HEK293T (cell line): Measurements from ENCODE around the gene AP2B1.
A peak's percentile ranks its signal among the peaks of the same experiment; 100 is the strongest.

Source experiments
- CTCF ChIA-PET: fragments of 350-600 bp; formaldehyde crosslinking; extraction: SDS; loops from one replicate; lab custom pipeline; 2021; ENCODE audit warnings: antibody characterized with exemption, inconsistent platforms; lab: Yijun Ruan, JAX
- POLR2A ChIA-PET: fragments of 350-600 bp; formaldehyde crosslinking; extraction: SDS; loops from one replicate; lab custom pipeline; 2020; ENCODE audit warnings: antibody characterized with exemption, inconsistent platforms; lab: Yijun Ruan, JAX
- DNase-seq: peaks from one replicate; pipeline ENCODE4 v3.0.0; 2012; ENCODE audit warnings: mixed read lengths; ENCODE audit errors: extremely low spot score
- ARNT ChIP-seq: fragments of 450-650 bp; IDR thresholded peaks from 2 replicates; pipeline ENCODE4 v1.6.1; 2017; ENCODE audit warnings: mild to moderate bottlenecking
- BHLHE40 ChIP-seq: fragments of 450-650 bp; IDR thresholded peaks from 2 replicates; pipeline ENCODE4 v1.6.1; 2016; ENCODE audit warnings: mild to moderate bottlenecking, moderate library complexity, borderline replicate concordance
- CTBP1 ChIP-seq: fragments of 450-650 bp; IDR thresholded peaks from 2 replicates; pipeline ENCODE4 v1.6.1; 2016; ENCODE audit warnings: borderline replicate concordance
- ELF4 ChIP-seq: fragments of 450-650 bp; IDR thresholded peaks from 2 replicates; pipeline ENCODE4 v1.6.1; 2017; ENCODE audit warnings: antibody characterized with exemption
- FOXA1 ChIP-seq: fragments of 450-650 bp; IDR thresholded peaks from 2 replicates; pipeline ENCODE4 v1.6.1; 2016; ENCODE audit warnings: mild to moderate bottlenecking
- FOXK2 ChIP-seq: fragments of 450-650 bp; IDR thresholded peaks from 2 replicates; pipeline ENCODE4 v1.6.1; 2016; ENCODE audit warnings: mild to moderate bottlenecking
- FOXM1 ChIP-seq: fragments of 450-650 bp; IDR thresholded peaks from 2 replicates; pipeline ENCODE4 v1.6.1; 2017; ENCODE audit warnings: mild to moderate bottlenecking, borderline replicate concordance
- HDGF ChIP-seq: fragments of 450-650 bp; IDR thresholded peaks from 2 replicates; pipeline ENCODE4 v1.6.1; 2017; ENCODE audit warnings: antibody characterized with exemption, borderline replicate concordance
- L3MBTL2 ChIP-seq: fragments of 450-650 bp; conservative IDR thresholded peaks from 2 replicates; pipeline ENCODE4 v1.6.1; 2016; ENCODE audit warnings: mild to moderate bottlenecking
- LEF1 ChIP-seq: fragments of 450-650 bp; IDR thresholded peaks from 2 replicates; pipeline ENCODE4 v1.6.1; 2017; ENCODE audit warnings: mild to moderate bottlenecking, borderline replicate concordance
- NFRKB ChIP-seq: fragments of 450-650 bp; IDR thresholded peaks from 2 replicates; pipeline ENCODE4 v1.6.1; 2016; ENCODE audit warnings: mild to moderate bottlenecking, moderate library complexity
- PKNOX1 ChIP-seq: fragments of 450-650 bp; IDR thresholded peaks from 2 replicates; pipeline ENCODE4 v1.6.1; 2016
- SP1 ChIP-seq: fragments of 450-650 bp; IDR thresholded peaks from 2 replicates; pipeline ENCODE4 v1.6.1; 2017
- SUZ12 ChIP-seq: fragments of 450-650 bp; IDR thresholded peaks from 2 replicates; pipeline ENCODE4 v1.6.1; 2016; ENCODE audit warnings: mild to moderate bottlenecking
- TARDBP ChIP-seq: fragments of 450-650 bp; IDR thresholded peaks from 2 replicates; pipeline ENCODE4 v1.6.1; 2016
- ZNF384 ChIP-seq: fragments of 450-650 bp; IDR thresholded peaks from 2 replicates; pipeline ENCODE4 v1.6.1; 2016

Gene AP2B1

GRCh38 chr17:35728551-35728950 is 141.4 kb downstream of the AP2B1 start:
- ChIA-PET CTCF (interaction anchor here (1.0 kb wide), 1 partner anchor 11 kb away, joined by 3 read pairs; no protein-coding TSS in a partner anchor), POLR2A (no interaction called here)
- no peak for DNase-seq
- TF ChIP-seq TARDBP (no peak), LEF1 (no peak), ZNF384 (no peak), CTBP1 (no peak), BHLHE40 (no peak), SUZ12 (no peak), ELF4 (no peak), FOXA1 (no peak), PKNOX1 (no peak), NFRKB (no peak), FOXK2 (no peak), FOXM1 (no peak), HDGF (no peak)

GRCh38 chr17:35729405-35729833 is 142.3 kb downstream of the AP2B1 start:
- TF ChIP-seq ZNF384, result no peak
- no peak for TF ChIP-seq PKNOX1
- no peak for TF ChIP-seq FOXK2
- TF ChIP-seq BHLHE40, result no peak
- TF ChIP-seq ARNT, result no peak
- no peak for TF ChIP-seq TARDBP
- no peak for TF ChIP-seq SP1
- no peak for TF ChIP-seq HDGF
- TF ChIP-seq CTBP1, result no peak
- no peak for TF ChIP-seq SUZ12
- TF ChIP-seq LEF1, result no peak
- ChIA-PET POLR2A (no interaction called here), CTCF (no interaction called here)
- no peak for DNase-seq

- POLR2A ChIA-PET, result interaction anchor here (0.9 to 1.4 kb wide), 3 partner anchors 13 to 152 kb away, joined by 3 to 4 read pairs (median 4); partner anchors contain the start of genes PEX12 and TAF15
- TF ChIP-seq PKNOX1 (peak; percentile 55), LEF1 (no peak)
- no peak for DNase-seq
- CTCF ChIA-PET, result interaction anchor here (1.2 kb wide), 1 partner anchor 17 kb away, joined by 3 read pairs; no protein-coding TSS in a partner anchor
Measured at GRCh38 chr17:35730400-35731005, 143.4 kb downstream of the AP2B1 start.

- POLR2A ChIA-PET, result interaction anchor here (0.9 to 1.4 kb wide), 5 partner anchors 9 to 153 kb away, joined by 3 to 5 read pairs (median 4); partner anchors contain the start of genes PEX12 and TAF15
- CTCF ChIA-PET, result interaction anchor here (0.6 to 1.2 kb wide), 2 partner anchors 16 to 18 kb away, joined by 3 to 4 read pairs; no protein-coding TSS in a partner anchor
- peak; percentile 57 for DNase-seq
- TF ChIP-seq ZNF384 (no peak), SUZ12 (no peak), FOXM1 (peak; percentile 12; the same call in 1 of the 2 replicates)
Measured at GRCh38 chr17:35731239-35731916, 144.3 kb downstream of the AP2B1 start, which contains the start of gene RASL10B. TSS of gene RASL10B (plus strand) at chr17:35731639. CDS start at chr17:35735185, 3,546 bp downstream.

- no peak for DNase-seq
- no peak for TF ChIP-seq NFRKB
- TF ChIP-seq L3MBTL2, result no peak
- TF ChIP-seq ELF4, result no peak
- TF ChIP-seq LEF1, result no peak
- no peak for TF ChIP-seq FOXM1
- TF ChIP-seq HDGF, result no peak
- no peak for TF ChIP-seq CTBP1
- no peak for TF ChIP-seq FOXA1
- TF ChIP-seq SP1, result no peak
- TF ChIP-seq PKNOX1, result no peak
- TF ChIP-seq FOXK2, result no peak
- TF ChIP-seq SUZ12, result no peak
- CTCF ChIA-PET, result interaction anchor here (0.6 to 1.2 kb wide), 2 partner anchors 15 to 19 kb away, joined by 3 to 4 read pairs; no protein-coding TSS in a partner anchor
- POLR2A ChIA-PET, result interaction anchor here (0.9 to 1.5 kb wide), 5 partner anchors 9 to 154 kb away, joined by 3 to 5 read pairs (median 4); partner anchors contain the start of genes AP2B1, GAS2L2 and PEX12
Measured at GRCh38 chr17:35731917-35732805, 145.0 kb downstream of the AP2B1 start.
